Coronary artery (tissue), 2 donors: Measurements from ENCODE around the gene CDK6.
A peak's percentile ranks its signal among the peaks of the same experiment; 100 is the strongest.

ENCODE experiments used
- DNase-seq: peaks from one replicate; pipeline ENCODE4 v3.0.0-alpha.2; 2017; ENCODE audit warnings: low spot score
- H3K27ac ChIP-seq, 2 donors: fragments of 200-600 bp; sonication (generic); one replicate each; pipeline ENCODE4 v1.5.1; 2016 to 2019
- H3K4me3 ChIP-seq: fragments of 200-600 bp; sonication (generic); 2 replicates; pipeline ENCODE4 v1.5.1; 2016; ENCODE audit warnings: mild to moderate bottlenecking, moderate library complexity
- CTCF ChIP-seq: fragments of 200-600 bp; sonication (generic); IDR thresholded peaks from one replicate; pipeline ENCODE4 v1.5.1; 2019; ENCODE audit warnings: antibody characterized with exemption

The CDK6 gene

GRCh38 chr7:92737706-92738105 is 98.7 kb downstream of the CDK6 start:
- TF ChIP-seq CTCF = no peak
- DNase-seq = no peak
- Histone ChIP-seq H3K27ac (no peak overlapping the region), H3K4me3 (no peak overlapping the region)

- H3K4me3 ChIP-seq = no peak overlapping the region
- DNase-seq = no peak
- no peak overlapping the region for H3K27ac ChIP-seq
- TF ChIP-seq CTCF = no peak
These were observed 99.5 kb downstream of the CDK6 start for GRCh38 chr7:92736870-92737269.

- H3K4me3 ChIP-seq = no peak overlapping the region
- no peak for TF ChIP-seq CTCF
- DNase-seq = no peak
- H3K27ac ChIP-seq = no peak overlapping the region
These were observed 100.7 kb downstream of the CDK6 start for GRCh38 chr7:92735707-92736106.

GRCh38 chr7:92732316-92733036 is 103.9 kb downstream of the CDK6 start:
- DNase-seq = no peak
- H3K4me3 ChIP-seq = no peak overlapping the region
- H3K27ac ChIP-seq = peak overlapping the region in 1 of 2 donors; percentile 10
- TF ChIP-seq CTCF = no peak

- Histone ChIP-seq H3K4me3 (no peak overlapping the region), H3K27ac (peak overlapping the region in 1 of 2 donors; percentile 45)
- DNase-seq = no peak
- no peak for TF ChIP-seq CTCF
These were observed 104.9 kb downstream of the CDK6 start for GRCh38 chr7:92731335-92732063.

GRCh38 chr7:92730808-92731207 is 105.6 kb downstream of the CDK6 start:
- no peak for TF ChIP-seq CTCF
- no peak for DNase-seq
- H3K27ac ChIP-seq = no peak overlapping the region
- no peak overlapping the region for H3K4me3 ChIP-seq

- Histone ChIP-seq H3K27ac (no peak overlapping the region), H3K4me3 (no peak overlapping the region)
- DNase-seq = no peak
- TF ChIP-seq CTCF = no peak
These were observed 106.6 kb downstream of the CDK6 start for GRCh38 chr7:92729751-92730150.
